Astrocyte (in vitro differentiated cells and primary cell): ENCODE measurements around the gene TMUB2. TPM values are rescaled to one million over a fixed set of nuclear protein-coding genes. Genes with fewer than 3 reads are reported as not detected.

Experiments
- DNase-seq: peaks from one replicate; pipeline ENCODE4 v3.0.0-alpha.2; 2010; ENCODE audit warnings: low read depth
- FAIRE-seq: peaks from 2 replicates; lab custom pipeline; 2011; peaks lifted over from hg19 to GRCh38; lab: Jason Lieb, UNC
- H2AFZ ChIP-seq: 2 replicates; pipeline ENCODE4 v1.6.0; 2012; ENCODE audit warnings: low read depth, low read length, inconsistent platforms
- H3K27ac ChIP-seq: 2 replicates; pipeline ENCODE4 v1.5.1; 2011; ENCODE audit warnings: low read depth, low read length, inconsistent platforms
- H3K27me3 ChIP-seq: 2 replicates; pipeline ENCODE4 v1.6.0; 2011; ENCODE audit warnings: low read length, inconsistent platforms; ENCODE audit not compliant: insufficient read depth
- H3K36me3 ChIP-seq: 2 replicates; pipeline ENCODE4 v1.5.1; 2011; ENCODE audit warnings: low read length, inconsistent platforms; ENCODE audit not compliant: insufficient read depth
- H3K4me1 ChIP-seq: 2 replicates; pipeline ENCODE4 v1.5.1; 2011; ENCODE audit warnings: low read length, inconsistent platforms; ENCODE audit not compliant: insufficient read depth
- H3K4me2 ChIP-seq: 2 replicates; pipeline ENCODE4 v1.6.0; 2012; ENCODE audit warnings: low read length, inconsistent platforms
- H3K4me3 ChIP-seq: 2 replicates; pipeline ENCODE4 v1.5.1; 2011; ENCODE audit warnings: low read depth, mild to moderate bottlenecking, low read length, inconsistent platforms; ENCODE audit not compliant: insufficient read depth
- H3K79me2 ChIP-seq: 2 replicates; pipeline ENCODE4 v1.6.0; 2012; ENCODE audit warnings: mild to moderate bottlenecking, low read length, inconsistent platforms; ENCODE audit not compliant: insufficient read depth
- H3K9ac ChIP-seq: 2 replicates; pipeline ENCODE4 v1.6.0; 2012; ENCODE audit warnings: mild to moderate bottlenecking, low read length, inconsistent platforms
- H3K9me3 ChIP-seq: 2 replicates; pipeline ENCODE4 v1.5.1; 2012; ENCODE audit warnings: low read depth, mild to moderate bottlenecking, low read length, inconsistent platforms; ENCODE audit not compliant: insufficient read depth
- H4K20me1 ChIP-seq: 2 replicates; pipeline ENCODE4 v1.6.0; 2012; ENCODE audit warnings: low read length, inconsistent platforms; ENCODE audit not compliant: insufficient read depth
- H3K27ac Mint-ChIP-seq: one replicate; pipeline ENCODE4 v1.8.0; 2021; ENCODE audit warnings: mild to moderate bottlenecking, mixed read lengths; ENCODE audit not compliant: unreplicated experiment
- H3K27me3 Mint-ChIP-seq: one replicate; pipeline ENCODE4 v1.8.0; 2021; ENCODE audit warnings: low read depth, mixed read lengths; ENCODE audit not compliant: unreplicated experiment
- H3K36me3 Mint-ChIP-seq: one replicate; pipeline ENCODE4 v1.8.0; 2021; ENCODE audit warnings: low read depth, mixed read lengths; ENCODE audit not compliant: unreplicated experiment
- H3K4me1 Mint-ChIP-seq: one replicate; pipeline ENCODE4 v1.8.0; 2021; ENCODE audit warnings: low read depth, mixed read lengths; ENCODE audit not compliant: unreplicated experiment
- H3K4me3 Mint-ChIP-seq: one replicate; pipeline ENCODE4 v1.8.0; 2021; ENCODE audit warnings: mild to moderate bottlenecking, moderate library complexity, mixed read lengths; ENCODE audit not compliant: unreplicated experiment
- H3K9me3 Mint-ChIP-seq: one replicate; pipeline ENCODE4 v1.8.0; 2021; ENCODE audit warnings: mild to moderate bottlenecking, mixed read lengths; ENCODE audit not compliant: unreplicated experiment
- EZH2 ChIP-seq: IDR thresholded peaks from 2 replicates; pipeline ENCODE4 v1.6.1; 2012; ENCODE audit warnings: mild to moderate bottlenecking, low read length, inconsistent platforms; ENCODE audit not compliant: insufficient read depth
- total RNA-seq: library from RNA; stranded (reverse); gene quantifications from 2 replicates; pipeline ENCODE4 v1.2.1, GENCODE V29; 2021
- TF ChIP-seq, protein P1 (sequence below): IDR thresholded peaks from 2 replicates; pipeline ENCODE4 v1.5.1; 2011; ENCODE audit warnings: low read depth, mild to moderate bottlenecking, inconsistent platforms, low read length, moderate library complexity; ENCODE audit not compliant: insufficient read depth

The TMUB2 gene
- total RNA-seq, 1 donor from 2014 or later, result 28.8 TPM

DNA sequence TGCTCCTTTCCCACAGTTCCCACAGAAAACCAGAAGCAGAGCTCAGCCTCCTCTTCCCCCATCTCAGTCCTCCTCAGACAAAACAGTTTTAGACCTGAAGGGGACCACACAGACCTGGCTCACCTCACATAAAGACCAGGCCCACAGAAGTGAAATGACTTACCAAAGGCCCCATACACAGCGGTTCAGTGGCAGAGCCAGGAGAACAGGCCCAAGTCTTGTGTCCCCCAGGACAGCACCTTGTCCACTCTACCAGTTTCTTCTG lies 27.4 kb downstream of the TMUB2 start:
- H3K9ac ChIP-seq, result no peak overlapping the region
- peaks cover 73% of the 10 kb centered on the region for H4K20me1 ChIP-seq
- H3K36me3 ChIP-seq, result peaks cover 39% of the 10 kb centered on the region
- H3K4me3 ChIP-seq, result no peak overlapping the region
- Mint-ChIP-seq H3K4me3 (no peak overlapping the region), H3K9me3 (no peaks in the 10 kb centered on the region), H3K27ac (no peak overlapping the region), H3K27me3 (no peaks in the 10 kb centered on the region), H3K36me3 (peaks cover 32% of the 10 kb centered on the region), H3K4me1 (peaks cover 8% of the 10 kb centered on the region)
- no peaks in the 10 kb centered on the region for H3K9me3 ChIP-seq
- no peaks in the 10 kb centered on the region for H3K27me3 ChIP-seq
- H3K79me2 ChIP-seq, result peaks cover 44% of the 10 kb centered on the region
- H3K4me2 ChIP-seq, result no peak overlapping the region
- DNase-seq (no peak), FAIRE-seq (no peak)
- no peak overlapping the region for H3K27ac ChIP-seq
- no peak for TF ChIP-seq EZH2
- TF ChIP-seq, protein P1, sequence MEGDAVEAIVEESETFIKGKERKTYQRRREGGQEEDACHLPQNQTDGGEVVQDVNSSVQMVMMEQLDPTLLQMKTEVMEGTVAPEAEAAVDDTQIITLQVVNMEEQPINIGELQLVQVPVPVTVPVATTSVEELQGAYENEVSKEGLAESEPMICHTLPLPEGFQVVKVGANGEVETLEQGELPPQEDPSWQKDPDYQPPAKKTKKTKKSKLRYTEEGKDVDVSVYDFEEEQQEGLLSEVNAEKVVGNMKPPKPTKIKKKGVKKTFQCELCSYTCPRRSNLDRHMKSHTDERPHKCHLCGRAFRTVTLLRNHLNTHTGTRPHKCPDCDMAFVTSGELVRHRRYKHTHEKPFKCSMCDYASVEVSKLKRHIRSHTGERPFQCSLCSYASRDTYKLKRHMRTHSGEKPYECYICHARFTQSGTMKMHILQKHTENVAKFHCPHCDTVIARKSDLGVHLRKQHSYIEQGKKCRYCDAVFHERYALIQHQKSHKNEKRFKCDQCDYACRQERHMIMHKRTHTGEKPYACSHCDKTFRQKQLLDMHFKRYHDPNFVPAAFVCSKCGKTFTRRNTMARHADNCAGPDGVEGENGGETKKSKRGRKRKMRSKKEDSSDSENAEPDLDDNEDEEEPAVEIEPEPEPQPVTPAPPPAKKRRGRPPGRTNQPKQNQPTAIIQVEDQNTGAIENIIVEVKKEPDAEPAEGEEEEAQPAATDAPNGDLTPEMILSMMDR, result no peak
- peaks cover 20% of the 10 kb centered on the region for H3K4me1 ChIP-seq
- no peak overlapping the region for H2AFZ ChIP-seq

GRCh38 chr17:44214896-44215295 lies 28.1 kb downstream of the TMUB2 start:
- Histone ChIP-seq H3K4me1 (peaks cover 14% of the 10 kb centered on the region), H3K36me3 (peaks cover 32% of the 10 kb centered on the region), H3K9me3 (no peaks in the 10 kb centered on the region), H3K9ac (no peak overlapping the region), H3K27ac (no peak overlapping the region), H3K4me2 (no peak overlapping the region), H4K20me1 (peaks cover 66% of the 10 kb centered on the region), H3K4me3 (no peak overlapping the region), H3K27me3 (no peaks in the 10 kb centered on the region), H2AFZ (no peak overlapping the region), H3K79me2 (peaks cover 40% of the 10 kb centered on the region)
- peaks cover 8% of the 10 kb centered on the region for H3K4me1 Mint-ChIP-seq
- H3K27me3 Mint-ChIP-seq, result no peaks in the 10 kb centered on the region
- FAIRE-seq, result no peak
- TF ChIP-seq, protein P1, result no peak
- no peak for TF ChIP-seq EZH2
- no peak overlapping the region for H3K27ac Mint-ChIP-seq
- H3K4me3 Mint-ChIP-seq, result peak overlapping the region; percentile 9
- H3K36me3 Mint-ChIP-seq, result peaks cover 26% of the 10 kb centered on the region
- H3K9me3 Mint-ChIP-seq, result no peaks in the 10 kb centered on the region
- no peak for DNase-seq

DNA sequence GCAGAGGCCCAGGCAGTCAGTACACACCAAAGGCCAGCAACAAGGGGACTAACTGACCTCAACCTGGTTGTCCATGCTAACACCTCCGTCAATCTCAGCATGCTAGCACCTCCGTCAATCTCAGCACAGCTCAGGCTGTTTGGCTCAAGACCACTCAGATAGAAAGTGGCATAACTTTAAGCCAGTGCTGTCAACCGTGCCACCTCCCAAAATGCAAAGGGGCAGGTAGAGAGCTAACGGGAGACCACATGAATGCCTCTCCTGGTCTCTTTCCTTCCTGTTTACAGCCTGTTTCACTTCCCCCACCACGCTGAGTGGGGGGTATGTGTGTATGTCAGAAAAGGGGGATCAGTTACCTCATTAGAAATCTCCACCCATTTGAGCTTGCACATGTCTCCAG lies 29.4 kb downstream of the TMUB2 start:
- Histone ChIP-seq H3K79me2 (peaks cover 48% of the 10 kb centered on the region), H4K20me1 (peaks cover 58% of the 10 kb centered on the region), H3K4me1 (peaks cover 11% of the 10 kb centered on the region), H3K27ac (no peak overlapping the region), H3K4me3 (no peak overlapping the region), H2AFZ (no peak overlapping the region), H3K9me3 (no peaks in the 10 kb centered on the region), H3K4me2 (no peak overlapping the region), H3K9ac (no peak overlapping the region), H3K36me3 (peaks cover 27% of the 10 kb centered on the region), H3K27me3 (no peaks in the 10 kb centered on the region)
- TF ChIP-seq, protein P1, result no peak
- TF ChIP-seq EZH2, result no peak
- Mint-ChIP-seq H3K4me3 (no peak overlapping the region), H3K36me3 (peaks cover 26% of the 10 kb centered on the region), H3K9me3 (no peaks in the 10 kb centered on the region), H3K4me1 (peaks cover 8% of the 10 kb centered on the region), H3K27ac (no peak overlapping the region), H3K27me3 (no peaks in the 10 kb centered on the region)
- FAIRE-seq, result no peak
- DNase-seq, result no peak
